Stimulated activated CD4-positive, alpha-beta T cell treated with anti-CD3 and anti-CD28 coated beads, Interleukin-1b, Interleukin-23, amount 100 ng/mL, for 4 hours (primary cell): Measurements from ENCODE around the gene DUSP18.
A peak's percentile ranks its signal among the peaks of the same experiment; 100 is the strongest.
"Not testable (repeated sequence)": the region's sequence is repeated elsewhere in the genome, so short reads cannot be mapped to it uniquely, and the experiment has no call there.

Source experiments
- DNase-seq, 2 donors: peaks; one replicate each; pipeline ENCODE4 v3.0.0-alpha.2; 2020; ENCODE audit warnings: low read depth in 2 of 2

Gene DUSP18

GRCh38 chr22:30679895-30680690, 12.4 kb upstream of the DUSP18 start:
- DNase-seq: not testable (repeated sequence)

- DNase-seq: not testable (repeated sequence)
Measured at GRCh38 chr22:30676565-30676964, 8.9 kb upstream of the DUSP18 start.

- DNase-seq: no peak
Measured at GRCh38 chr22:30675436-30675835, 7.8 kb upstream of the DUSP18 start.

GRCh38 chr22:30674482-30674881, 6.8 kb upstream of the DUSP18 start:
- DNase-seq: no peak

GRCh38 chr22:30673136-30673535, 5.5 kb upstream of the DUSP18 start:
- DNase-seq: no peak

- DNase-seq: no peak
Measured at GRCh38 chr22:30671071-30671470, 3.4 kb upstream of the DUSP18 start.

- no peak for DNase-seq
Measured at GRCh38 chr22:30668386-30668710, 673 bp upstream of the DUSP18 start.

- peak in 1 of 2 donors; percentile 18 for DNase-seq
Measured at GRCh38 chr22:30667107-30667493, 575 bp downstream of the DUSP18 start.

GRCh38 chr22:30665786-30666185, 1.9 kb downstream of the DUSP18 start:
- DNase-seq: no peak

- no peak for DNase-seq
Measured at GRCh38 chr22:30665266-30665665, 2.4 kb downstream of the DUSP18 start.

GRCh38 chr22:30664798-30665197, 2.9 kb downstream of the DUSP18 start:
- DNase-seq: no peak

- no peak for DNase-seq
Measured at GRCh38 chr22:30662040-30662439, 5.6 kb downstream of the DUSP18 start.

GRCh38 chr22:30655532-30655931, 12.1 kb downstream of the DUSP18 start:
- no peak for DNase-seq

- DNase-seq: no peak
Measured at GRCh38 chr22:30654361-30654760, 13.3 kb downstream of the DUSP18 start.

GRCh38 chr22:30652852-30653251, 14.8 kb downstream of the DUSP18 start:
- no peak for DNase-seq

GRCh38 chr22:30650508-30651116, 17.1 kb downstream of the DUSP18 start:
- DNase-seq: no peak

- DNase-seq: peak; percentile 77 to 81
Measured at GRCh38 chr22:30649430-30650007, 18.2 kb downstream of the DUSP18 start.

GRCh38 chr22:30648825-30649224, 18.9 kb downstream of the DUSP18 start:
- no peak for DNase-seq

- DNase-seq: no peak
Measured at GRCh38 chr22:30647536-30647935, 20.1 kb downstream of the DUSP18 start.

- DNase-seq: no peak
Measured at GRCh38 chr22:30646518-30647160, 21.0 kb downstream of the DUSP18 start.

GRCh38 chr22:30643055-30643875, 24.4 kb downstream of the DUSP18 start:
- DNase-seq: no peak
